HG03354 (cell line): ENCODE measurements around the gene SLC8B1.
"Not testable (repeated sequence)": the region's sequence is repeated elsewhere in the genome, so short reads cannot be mapped to it uniquely, and the experiment has no call there.

Source experiments
- ATAC-seq: cut with Tn5 transposase; IDR thresholded peaks from one replicate; pipeline ENCODE4 v1.9.1; 2021; ENCODE audit warnings: mild to moderate bottlenecking; ENCODE audit not compliant: unreplicated experiment, poor library complexity, severe bottlenecking

The SLC8B1 gene

GRCh38 chr12:113359133-113359938 lies 24.4 kb upstream of the SLC8B1 start:
- no peak for ATAC-seq

- ATAC-seq: peak; percentile 94
Measured at GRCh38 chr12:113358381-113359132, 23.6 kb upstream of the SLC8B1 start, which contains the start of gene PLBD2. Gene PLBD2 (plus strand): TSS chr12:113358587. CDS start chr12:113358601, 14 bp downstream.

DNA sequence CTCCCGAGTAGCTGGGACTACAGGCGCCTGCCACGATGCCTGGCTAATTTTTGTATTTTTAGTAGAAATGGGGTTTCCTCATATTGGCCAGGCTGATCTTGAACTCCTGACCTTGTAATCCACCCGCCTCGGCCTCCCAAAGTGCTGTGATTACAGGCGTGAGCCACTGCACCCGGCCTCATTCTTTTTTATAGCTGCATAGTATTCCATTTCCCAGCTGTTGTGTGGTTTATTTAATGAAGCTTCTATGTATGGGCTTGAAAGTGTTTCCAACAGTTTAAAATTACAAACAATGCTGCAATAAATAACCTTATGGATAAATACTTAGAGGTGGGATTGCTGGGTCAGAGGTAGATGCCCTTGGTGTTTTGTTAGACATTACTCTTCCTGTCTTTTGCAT lies 19.3 kb upstream of the SLC8B1 start:
- ATAC-seq: not testable (repeated sequence)

- no peak for ATAC-seq
Measured at GRCh38 chr12:113351089-113351488, 16.2 kb upstream of the SLC8B1 start.

- ATAC-seq: no peak
Measured at GRCh38 chr12:113348849-113349536, 14.1 kb upstream of the SLC8B1 start.

- no peak for ATAC-seq
Measured at GRCh38 chr12:113347892-113348291, 13.0 kb upstream of the SLC8B1 start.

DNA sequence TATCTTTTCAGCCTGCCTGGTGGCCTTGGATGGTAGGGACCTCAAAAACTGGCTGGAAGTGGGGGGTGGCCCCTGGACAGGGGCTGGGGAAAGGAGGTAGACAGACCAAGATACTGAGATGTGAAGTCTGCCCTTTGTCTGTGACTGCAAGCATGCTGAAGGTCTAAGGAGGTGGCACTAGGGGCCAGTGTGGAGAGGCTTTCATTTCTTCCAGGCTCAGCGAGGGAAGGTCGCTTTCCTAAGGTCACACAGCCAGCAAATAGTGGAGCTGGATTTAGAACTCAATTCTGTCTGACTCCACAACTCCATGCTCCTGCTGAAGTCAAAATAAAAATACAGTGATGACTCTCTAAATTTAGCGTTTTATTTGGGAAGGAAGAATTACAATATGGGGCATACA lies 12.2 kb upstream of the SLC8B1 start:
- no peak for ATAC-seq

- no peak for ATAC-seq
Measured at GRCh38 chr12:113346353-113346752, 11.4 kb upstream of the SLC8B1 start.

DNA sequence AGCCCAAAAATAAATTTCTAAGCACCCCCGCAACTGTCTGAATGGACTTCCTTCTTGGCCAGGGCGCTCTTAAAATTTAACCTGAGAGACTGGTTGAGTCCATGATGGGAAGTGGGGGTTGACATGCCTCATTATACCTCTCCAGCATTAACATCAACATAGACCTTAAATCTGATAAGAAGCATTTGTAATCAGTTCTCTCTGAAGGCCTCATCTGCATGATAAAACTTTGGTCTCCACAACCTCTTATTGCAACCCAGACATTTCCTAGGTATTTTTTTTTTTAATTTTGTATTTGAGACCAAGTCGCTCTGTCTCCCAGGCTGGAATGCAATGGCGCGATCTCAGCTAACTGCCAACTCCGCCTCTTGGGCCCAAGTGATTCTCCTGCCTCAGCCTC lies 10.4 kb upstream of the SLC8B1 start:
- no peak for ATAC-seq

- ATAC-seq: no peak
Measured at GRCh38 chr12:113341535-113341934, 6.6 kb upstream of the SLC8B1 start.

GRCh38 chr12:113340061-113340460 lies 5.2 kb upstream of the SLC8B1 start:
- no peak for ATAC-seq

DNA sequence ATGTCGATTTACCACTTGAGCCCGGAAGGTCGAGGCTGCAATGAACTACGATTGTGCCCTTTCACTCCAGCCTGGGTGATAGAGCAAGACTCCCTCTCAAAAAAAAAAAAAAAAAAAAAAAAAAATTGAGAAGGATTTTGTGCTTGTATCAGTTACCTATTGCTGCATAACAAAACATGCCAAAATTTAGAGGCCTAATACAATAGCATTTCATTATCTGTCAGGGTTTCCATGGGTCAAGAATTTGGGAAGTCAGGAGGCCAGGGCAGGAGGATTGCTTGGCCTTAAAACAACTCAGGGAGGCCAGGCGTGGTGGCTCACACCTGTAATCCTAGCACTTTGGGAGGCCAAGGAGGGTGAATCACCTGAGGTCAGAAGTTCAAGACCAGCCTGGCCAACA lies 4.6 kb upstream of the SLC8B1 start:
- no peak for ATAC-seq

DNA sequence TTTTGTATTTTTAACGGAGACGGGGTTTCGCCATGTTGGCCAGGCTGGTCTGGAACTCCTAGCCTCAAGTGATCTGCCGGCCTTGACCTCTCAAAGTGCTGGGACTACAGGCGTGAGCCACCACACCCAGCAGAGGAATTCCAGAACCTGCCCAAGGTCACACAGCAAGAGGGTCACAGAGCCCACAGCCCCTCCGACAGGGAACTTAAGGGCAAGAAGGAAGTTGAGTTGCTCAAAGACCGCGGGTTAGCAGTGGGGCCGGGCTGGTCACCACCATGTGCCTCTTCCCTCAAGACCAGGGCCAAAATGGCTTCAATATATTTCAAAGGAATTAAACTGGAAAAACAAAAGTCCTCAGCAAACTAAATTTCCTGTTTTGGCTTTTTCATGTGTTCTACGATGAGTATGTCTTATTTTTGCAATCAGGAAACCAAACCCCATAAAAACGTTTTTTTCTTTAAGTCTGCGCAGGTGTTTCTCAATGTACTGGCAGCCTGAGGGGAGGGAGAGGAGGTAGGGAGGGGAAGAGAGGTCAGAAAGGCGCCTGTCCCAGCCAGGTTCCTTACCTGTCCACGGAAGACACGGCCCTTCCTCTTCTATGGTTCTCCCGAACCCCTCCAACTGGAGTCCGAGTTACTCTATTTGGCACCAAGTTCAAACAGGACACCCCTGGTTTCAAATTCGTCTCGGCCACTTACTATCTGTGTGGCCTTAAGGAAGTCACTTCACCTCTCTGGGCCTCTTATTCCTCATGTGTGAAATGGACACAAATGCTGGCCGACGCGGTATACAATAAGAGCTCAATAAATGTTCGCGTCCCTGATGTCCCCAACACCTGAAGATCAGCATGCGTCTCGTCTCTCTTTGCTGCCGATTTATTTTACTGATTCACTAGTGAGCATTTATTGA lies 778 bp downstream of the SLC8B1 start:
- ATAC-seq: peak; percentile 23

GRCh38 chr12:113333418-113333750 lies 1.5 kb downstream of the SLC8B1 start:
- no peak for ATAC-seq

- no peak for ATAC-seq
Measured at GRCh38 chr12:113332688-113333417, 2.1 kb downstream of the SLC8B1 start.

GRCh38 chr12:113330505-113330904 lies 4.4 kb downstream of the SLC8B1 start:
- no peak for ATAC-seq

DNA sequence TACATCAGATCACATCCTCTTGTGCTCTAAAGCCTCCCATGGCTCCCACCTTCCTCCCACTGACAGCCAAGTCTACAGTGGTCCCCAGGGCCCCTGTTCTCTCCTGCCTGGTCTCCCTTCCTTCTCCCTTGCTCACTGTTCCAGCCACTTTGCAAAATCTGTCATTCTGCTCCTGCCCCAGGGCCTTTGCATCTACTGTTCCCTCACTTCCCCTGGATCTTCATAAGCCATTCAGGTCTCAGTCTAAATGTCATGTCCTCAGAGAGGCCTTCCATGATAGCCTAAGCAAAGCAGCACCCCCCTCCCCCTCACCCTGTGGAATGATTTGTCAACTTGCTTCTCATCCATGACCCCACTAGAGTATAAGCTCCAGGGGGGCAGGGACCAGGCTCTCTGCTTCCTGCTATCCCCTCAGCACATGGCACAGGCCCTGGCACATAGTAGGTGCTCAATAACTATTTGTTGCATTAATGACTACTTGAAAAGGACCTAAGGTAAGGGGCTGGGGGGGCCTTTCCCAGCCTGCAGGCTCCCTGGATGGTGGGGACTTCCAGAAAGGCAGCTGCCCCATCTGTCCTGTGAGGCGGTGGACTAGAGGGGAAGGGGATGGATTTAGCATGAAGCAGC lies 5.0 kb downstream of the SLC8B1 start:
- ATAC-seq: no peak

DNA sequence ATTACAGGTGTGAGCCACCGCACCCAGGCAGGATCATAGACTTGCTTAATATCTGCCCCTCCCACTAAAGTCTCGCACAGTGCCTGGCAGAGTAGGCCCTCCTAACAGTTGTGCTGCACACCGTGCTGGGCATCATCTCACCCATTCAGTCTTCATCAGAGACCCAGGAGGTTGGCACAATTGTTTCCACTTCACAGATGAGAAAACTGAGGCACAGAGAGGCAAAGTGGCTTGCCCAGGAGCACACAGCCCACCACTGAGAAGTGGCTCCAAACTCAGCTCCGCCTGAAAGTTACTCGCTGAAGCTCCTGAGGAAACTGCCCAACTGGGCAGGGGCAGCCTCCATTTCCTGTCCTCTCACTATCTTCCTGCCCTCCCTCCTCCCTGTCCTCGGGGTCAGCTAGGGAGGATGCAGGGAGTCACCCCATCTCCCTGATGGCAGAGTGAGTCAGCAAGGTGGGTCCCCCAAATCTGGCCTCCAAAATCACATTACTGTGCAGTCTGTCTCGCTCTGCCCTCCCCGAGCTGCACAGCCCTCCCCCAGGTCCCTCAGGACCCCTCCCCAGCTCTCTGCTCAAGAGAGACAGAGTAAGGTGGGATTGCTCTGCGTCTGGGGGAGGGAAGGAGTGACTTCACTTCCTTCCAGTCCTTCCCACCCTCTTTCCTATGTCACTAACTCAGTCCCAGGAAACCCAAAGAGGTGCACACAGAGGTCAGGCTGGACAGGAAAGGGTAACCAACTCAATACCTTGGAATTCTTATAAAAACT lies 5.7 kb downstream of the SLC8B1 start:
- no peak for ATAC-seq
